HUES6 (cell line): Measurements from ENCODE around the gene ETNPPL.
"Not testable (repeated sequence)": the region's sequence is repeated elsewhere in the genome, so short reads cannot be mapped to it uniquely, and the experiment has no call there.

ENCODE experiments used
- H3K27ac ChIP-seq: 2 replicates; pipeline ENCODE4 v1.7.0; 2013; ENCODE audit warnings: low read depth, mild to moderate bottlenecking, low read length, inconsistent platforms
- H3K27me3 ChIP-seq: 2 replicates; pipeline ENCODE4 v1.6.1; 2013; ENCODE audit warnings: low read length; ENCODE audit not compliant: control insufficient read depth, insufficient read depth
- H3K36me3 ChIP-seq: 2 replicates; pipeline ENCODE4 v1.6.1; 2013; ENCODE audit warnings: low read length; ENCODE audit not compliant: control insufficient read depth, insufficient read depth
- H3K4me1 ChIP-seq: 2 replicates; pipeline ENCODE4 v1.6.1; 2013; ENCODE audit warnings: low read length; ENCODE audit not compliant: control insufficient read depth, insufficient read depth
- H3K4me3 ChIP-seq: 2 replicates; pipeline ENCODE4 v1.5.1; 2013; ENCODE audit warnings: low read depth, low read length
- H3K9ac ChIP-seq: one replicate; pipeline ENCODE4 v1.6.1; 2013; ENCODE audit warnings: mild to moderate bottlenecking, low read length
- H3K9me3 ChIP-seq: 2 replicates; pipeline ENCODE4 v1.6.1; 2013; ENCODE audit warnings: low read depth, low read length; ENCODE audit not compliant: control insufficient read depth, insufficient read depth

The ETNPPL gene

DNA sequence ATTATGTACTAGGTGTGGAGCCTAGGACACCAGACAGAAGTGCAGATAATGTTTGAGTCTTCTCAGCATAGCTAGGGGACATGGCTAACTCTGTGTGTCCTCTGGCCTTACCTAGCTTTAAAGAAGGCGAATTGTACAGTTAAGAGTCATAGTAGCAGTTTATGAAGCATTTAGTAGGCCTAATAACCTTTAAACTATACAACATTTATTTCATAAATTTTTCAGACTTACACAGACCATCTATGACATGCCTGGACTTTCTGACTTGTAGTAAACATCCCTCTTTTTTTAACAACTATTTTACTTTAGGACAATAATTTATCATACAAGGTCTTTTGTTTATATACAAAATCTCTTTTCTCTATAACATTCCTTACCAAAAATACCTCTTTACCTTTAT lies 37.4 kb downstream of the ETNPPL start:
- Histone ChIP-seq H3K4me1 (no peaks in the 10 kb centered on the region), H3K9ac (no peak overlapping the region), H3K36me3 (no peaks in the 10 kb centered on the region), H3K27me3 (no peaks in the 10 kb centered on the region), H3K27ac (no peak overlapping the region), H3K4me3 (no peak overlapping the region), H3K9me3 (peaks cover 39% of the 10 kb centered on the region)

- Histone ChIP-seq H3K27ac (no peak overlapping the region), H3K4me1 (peaks cover 10% of the 10 kb centered on the region), H3K4me3 (no peak overlapping the region), H3K9me3 (peaks cover 2% of the 10 kb centered on the region), H3K36me3 (no peaks in the 10 kb centered on the region), H3K9ac (no peak overlapping the region), H3K27me3 (no peaks in the 10 kb centered on the region)
Measured at GRCh38 chr4:108717386-108717785, 45.5 kb downstream of the ETNPPL start.

DNA sequence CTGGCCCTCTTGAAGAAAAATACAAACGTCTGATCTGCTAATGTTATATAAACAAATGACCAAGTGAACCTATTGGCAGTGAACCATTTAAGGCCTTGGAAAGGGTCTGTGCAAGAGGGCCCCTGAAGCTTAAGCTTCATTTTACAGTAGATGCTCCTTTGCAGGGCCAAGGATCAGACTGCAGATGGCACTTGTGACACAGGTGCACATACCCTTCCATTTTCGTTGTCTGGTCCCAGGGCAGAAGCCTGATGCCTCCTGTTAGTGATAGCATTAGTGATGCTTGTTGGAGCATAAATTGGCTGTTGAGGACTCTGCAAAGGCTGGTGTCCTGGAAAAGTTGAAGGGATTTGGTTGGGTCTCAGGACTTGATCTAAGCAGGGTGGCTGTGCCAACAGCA lies 46.5 kb downstream of the ETNPPL start:
- Histone ChIP-seq H3K27me3 (no peaks in the 10 kb centered on the region), H3K36me3 (no peaks in the 10 kb centered on the region), H3K4me1 (peaks cover 10% of the 10 kb centered on the region), H3K4me3 (no peak overlapping the region), H3K9me3 (no peaks in the 10 kb centered on the region), H3K9ac (no peak overlapping the region), H3K27ac (no peak overlapping the region)

DNA sequence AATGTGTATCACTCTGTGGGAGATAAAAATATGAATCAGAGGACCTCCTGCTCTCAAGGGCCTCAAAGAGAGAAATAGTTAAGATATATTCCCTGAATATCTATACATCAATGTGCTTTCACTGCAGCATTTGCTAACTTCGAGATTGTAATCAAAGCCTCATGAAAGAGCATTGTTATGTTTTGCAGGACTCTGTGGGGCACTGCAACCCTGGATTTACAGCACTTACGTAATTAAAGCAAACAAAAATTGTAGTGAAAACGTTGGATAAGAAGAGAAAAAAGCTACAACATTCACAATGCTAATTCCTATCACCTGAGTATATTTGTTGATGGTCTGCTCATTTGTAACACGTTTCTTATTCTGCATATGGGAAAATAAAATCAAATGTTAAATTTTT lies 48.0 kb downstream of the ETNPPL start:
- H3K4me3 ChIP-seq = no peak overlapping the region
- H3K9ac ChIP-seq = peak overlapping the region; percentile 2
- peaks cover 10% of the 10 kb centered on the region for H3K4me1 ChIP-seq

DNA sequence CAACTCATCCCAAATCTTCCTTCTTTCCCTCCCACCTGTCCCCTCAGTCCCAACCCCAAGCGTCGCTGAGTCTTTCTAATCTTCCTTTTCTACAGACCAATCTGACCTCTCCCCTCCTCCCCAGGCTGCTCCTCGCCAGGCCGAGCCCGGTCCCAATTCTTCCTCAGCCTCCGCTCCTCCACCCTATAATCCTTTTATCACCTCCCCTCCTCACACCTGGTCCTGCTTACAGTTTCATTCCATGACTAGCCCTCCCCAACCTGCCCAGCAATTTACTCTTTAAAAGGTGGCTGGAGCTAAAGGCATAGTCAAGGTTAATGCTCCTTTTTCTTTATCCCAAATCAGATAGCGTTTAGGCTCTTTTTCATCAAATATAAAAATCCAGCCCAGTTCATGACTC lies 52.3 kb downstream of the ETNPPL start:
- H3K27me3 ChIP-seq, H3K36me3 ChIP-seq, H3K4me3 ChIP-seq, H3K27ac ChIP-seq, H3K9me3 ChIP-seq, H3K9ac ChIP-seq: not testable (repeated sequence)
- H3K4me1 ChIP-seq = peaks cover 14% of the 10 kb centered on the region

More for the DNA sequence above, 48.0 kb downstream of the ETNPPL start:
- H3K36me3 ChIP-seq = no peaks in the 10 kb centered on the region
- no peaks in the 10 kb centered on the region for H3K9me3 ChIP-seq
- no peaks in the 10 kb centered on the region for H3K27me3 ChIP-seq
- H3K27ac ChIP-seq = 0 out of 2 replicates have a peak overlapping the region, but pooled peaks have one; percentile 9

DNA sequence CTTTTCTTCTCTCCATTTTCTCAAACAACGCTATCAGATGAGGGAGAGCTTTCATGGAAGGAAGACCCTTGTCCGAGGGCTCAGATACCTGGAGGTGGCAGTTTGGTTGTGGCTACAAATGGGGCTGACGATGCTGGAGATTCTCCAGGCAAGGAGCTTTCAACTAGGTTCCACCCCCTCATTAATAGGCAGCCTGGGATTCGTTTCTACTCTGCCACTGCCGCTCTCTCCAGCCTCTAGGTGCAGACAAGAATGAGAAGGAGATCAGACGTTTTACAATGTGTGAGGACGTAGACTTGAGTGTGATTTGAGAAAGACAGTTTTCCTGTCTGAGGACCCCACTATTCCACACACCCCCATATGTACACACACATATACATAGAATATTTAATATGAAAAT lies 53.1 kb downstream of the ETNPPL start:
- Histone ChIP-seq H3K4me1 (peaks cover 5% of the 10 kb centered on the region), H3K36me3 (no peaks in the 10 kb centered on the region), H3K9ac (no peak overlapping the region), H3K27me3 (no peaks in the 10 kb centered on the region), H3K27ac (no peak overlapping the region), H3K9me3 (no peaks in the 10 kb centered on the region), H3K4me3 (no peak overlapping the region)

DNA sequence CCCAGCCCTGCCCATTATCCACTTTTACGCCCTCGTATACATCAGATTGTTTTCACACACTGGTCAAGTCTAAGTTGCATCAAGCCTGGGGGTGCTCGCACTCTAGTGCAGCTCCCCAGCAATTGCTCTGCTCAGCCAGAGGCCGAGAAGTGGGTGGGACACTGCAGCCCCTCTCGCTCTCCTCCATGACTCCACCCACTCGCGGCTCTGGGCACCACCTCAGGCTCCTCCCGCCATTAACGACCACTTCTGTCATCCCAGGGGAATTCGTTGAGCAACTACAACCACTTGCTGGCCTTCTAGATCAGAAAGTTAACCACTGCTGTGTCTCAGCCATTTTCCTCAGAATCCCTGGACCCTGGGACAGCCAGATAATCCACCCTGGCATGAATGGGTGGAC lies 53.6 kb downstream of the ETNPPL start:
- no peaks in the 10 kb centered on the region for H3K9me3 ChIP-seq

GRCh38 chr4:108706289-108706688 lies 56.6 kb downstream of the ETNPPL start:
- Histone ChIP-seq H3K4me3 (no peak overlapping the region), H3K9ac (no peak overlapping the region), H3K9me3 (no peaks in the 10 kb centered on the region), H3K36me3 (no peaks in the 10 kb centered on the region), H3K27ac (no peak overlapping the region), H3K27me3 (no peaks in the 10 kb centered on the region), H3K4me1 (peaks cover 4% of the 10 kb centered on the region; the same call in 1 of the 2 replicates)

More for the DNA sequence above, 53.6 kb downstream of the ETNPPL start:
- Histone ChIP-seq H3K27ac (no peak overlapping the region), H3K4me3 (no peak overlapping the region), H3K36me3 (no peaks in the 10 kb centered on the region), H3K27me3 (no peaks in the 10 kb centered on the region), H3K4me1 (peaks cover 4% of the 10 kb centered on the region; the same call in 1 of the 2 replicates), H3K9ac (no peak overlapping the region)

GRCh38 chr4:108703966-108704365 lies 58.9 kb downstream of the ETNPPL start:
- H3K36me3 ChIP-seq = no peaks in the 10 kb centered on the region
- no peak overlapping the region for H3K4me3 ChIP-seq
- no peaks in the 10 kb centered on the region for H3K27me3 ChIP-seq

GRCh38 chr4:108703370-108703769 lies 59.5 kb downstream of the ETNPPL start:
- Histone ChIP-seq H3K27me3 (no peaks in the 10 kb centered on the region), H3K4me1 (no peaks in the 10 kb centered on the region), H3K9ac (no peak overlapping the region), H3K9me3 (no peaks in the 10 kb centered on the region), H3K27ac (no peak overlapping the region), H3K36me3 (no peaks in the 10 kb centered on the region), H3K4me3 (no peak overlapping the region)

More at GRCh38 chr4:108703966-108704365, 58.9 kb downstream of the ETNPPL start:
- Histone ChIP-seq H3K9ac (no peak overlapping the region), H3K9me3 (no peaks in the 10 kb centered on the region), H3K4me1 (no peaks in the 10 kb centered on the region), H3K27ac (no peak overlapping the region)

DNA sequence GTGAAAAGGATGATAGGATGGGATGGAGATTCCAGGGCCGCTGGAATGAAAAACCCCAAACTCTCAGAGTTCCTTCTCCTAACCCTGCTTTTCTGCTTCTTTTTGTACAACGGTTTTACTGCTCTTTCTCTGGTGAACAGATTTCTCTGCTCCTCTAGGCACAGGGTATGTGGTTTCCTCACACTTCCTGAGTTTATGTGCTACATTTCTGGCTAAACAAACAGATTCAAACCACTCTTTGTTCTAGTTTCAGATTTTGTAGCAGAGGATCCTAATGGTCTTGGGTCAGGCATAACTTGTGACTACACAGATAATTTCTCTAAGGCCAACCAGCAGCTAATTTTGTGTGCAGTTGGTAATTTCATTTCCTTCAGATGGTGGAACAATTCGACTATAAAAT lies 59.9 kb downstream of the ETNPPL start:
- no peaks in the 10 kb centered on the region for H3K27me3 ChIP-seq
- no peaks in the 10 kb centered on the region for H3K4me1 ChIP-seq
- H3K9me3 ChIP-seq = no peaks in the 10 kb centered on the region
- no peaks in the 10 kb centered on the region for H3K36me3 ChIP-seq
- no peak overlapping the region for H3K4me3 ChIP-seq
- H3K27ac ChIP-seq = no peak overlapping the region
- H3K9ac ChIP-seq = no peak overlapping the region
